Mesendoderm (in vitro differentiated cells): ENCODE data around the gene WASF3. TPM values are rescaled to one million over a fixed set of nuclear protein-coding genes. Genes with fewer than 3 reads are reported as not detected.

ENCODE experiments used
- DNase-seq: peaks from one replicate; pipeline ENCODE4 v3.0.0; 2013
- H2AK5ac ChIP-seq: 2 replicates; pipeline ENCODE4 v1.6.1; 2013; ENCODE audit warnings: low read length, inconsistent platforms
- H2BK120ac ChIP-seq: 2 replicates; pipeline ENCODE4 v1.6.1; 2013; ENCODE audit warnings: low read depth, mild to moderate bottlenecking, low read length, moderate library complexity, mixed read lengths
- H2BK15ac ChIP-seq: replicated peaks from 2 replicates; pipeline ENCODE4 v1.6.1; 2013; ENCODE audit warnings: low read depth, mild to moderate bottlenecking, moderate library complexity
- H2BK5ac ChIP-seq: 2 replicates; pipeline ENCODE4 v1.6.1; 2013; ENCODE audit warnings: low read length, inconsistent platforms
- H3K18ac ChIP-seq: 2 replicates; pipeline ENCODE4 v1.6.1; 2013; ENCODE audit warnings: mild to moderate bottlenecking, low read length, mixed read lengths
- H3K23ac ChIP-seq: one replicate; pipeline ENCODE4 v1.6.1; 2013; ENCODE audit warnings: low read length
- H3K27ac ChIP-seq: 2 replicates; pipeline ENCODE4 v1.5.1; 2013; ENCODE audit warnings: low read depth, mild to moderate bottlenecking, inconsistent platforms, low read length, moderate library complexity
- H3K27me3 ChIP-seq: 2 replicates; pipeline ENCODE4 v1.6.1; 2013; ENCODE audit warnings: low read length, control low read depth, mild to moderate bottlenecking, inconsistent platforms; ENCODE audit not compliant: insufficient read depth, poor library complexity
- H3K36me3 ChIP-seq: 2 replicates; pipeline ENCODE4 v1.6.1; 2013; ENCODE audit warnings: low read length, inconsistent platforms; ENCODE audit not compliant: control insufficient read depth, insufficient read depth
- H3K4ac ChIP-seq: one replicate; pipeline ENCODE4 v1.6.1; 2013; ENCODE audit warnings: low read depth, mild to moderate bottlenecking, low read length, moderate library complexity
- H3K4me1 ChIP-seq: 2 replicates; pipeline ENCODE4 v1.6.1; 2013; ENCODE audit warnings: low read depth, low read length, inconsistent platforms; ENCODE audit not compliant: control insufficient read depth
- H3K4me2 ChIP-seq: 2 replicates; pipeline ENCODE4 v1.6.1; 2013; ENCODE audit warnings: low read length
- H3K4me3 ChIP-seq: 2 replicates; pipeline ENCODE4 v1.5.1; 2013; ENCODE audit warnings: mild to moderate bottlenecking, low read length
- H3K56ac ChIP-seq: one replicate; pipeline ENCODE4 v1.6.1; 2013; ENCODE audit warnings: low read length
- H3K79me1 ChIP-seq: 2 replicates; pipeline ENCODE4 v1.6.1; 2013; ENCODE audit warnings: low read length, inconsistent platforms
- H3K79me2 ChIP-seq: 2 replicates; pipeline ENCODE4 v1.6.1; 2013; ENCODE audit warnings: mild to moderate bottlenecking, low read length; ENCODE audit not compliant: control insufficient read depth, insufficient read depth
- H3K9ac ChIP-seq: 2 replicates; pipeline ENCODE4 v1.6.1; 2013; ENCODE audit warnings: low read length, inconsistent platforms
- H4K5ac ChIP-seq: one replicate; pipeline ENCODE4 v1.6.1; 2013; ENCODE audit warnings: low read length
- H4K8ac ChIP-seq: one replicate; pipeline ENCODE4 v1.6.1; 2013; ENCODE audit warnings: low read depth, mild to moderate bottlenecking, control low read depth, low read length, moderate library complexity
- WGBS: extraction: QIAGEN DNeasy Blood & Tissue Kit; methylation state at CpG from one replicate; pipeline ENCODE4 v1.1.7; 2013; ENCODE audit warnings: low lambda C conversion rate, missing lambda C conversion rate; ENCODE audit not compliant: insufficient coverage; ENCODE audit errors: extremely low coverage; 5-methylcytosine and 5-hydroxymethylcytosine counted together
- polyA plus RNA-seq, 2 experiments: library from polyadenylated mRNA; stranded (reverse); fragments of 200-250 nt; gene quantifications; one replicate each; pipeline ENCODE4 v1.2.3, GENCODE V29; 2013

The WASF3 gene, protein sequence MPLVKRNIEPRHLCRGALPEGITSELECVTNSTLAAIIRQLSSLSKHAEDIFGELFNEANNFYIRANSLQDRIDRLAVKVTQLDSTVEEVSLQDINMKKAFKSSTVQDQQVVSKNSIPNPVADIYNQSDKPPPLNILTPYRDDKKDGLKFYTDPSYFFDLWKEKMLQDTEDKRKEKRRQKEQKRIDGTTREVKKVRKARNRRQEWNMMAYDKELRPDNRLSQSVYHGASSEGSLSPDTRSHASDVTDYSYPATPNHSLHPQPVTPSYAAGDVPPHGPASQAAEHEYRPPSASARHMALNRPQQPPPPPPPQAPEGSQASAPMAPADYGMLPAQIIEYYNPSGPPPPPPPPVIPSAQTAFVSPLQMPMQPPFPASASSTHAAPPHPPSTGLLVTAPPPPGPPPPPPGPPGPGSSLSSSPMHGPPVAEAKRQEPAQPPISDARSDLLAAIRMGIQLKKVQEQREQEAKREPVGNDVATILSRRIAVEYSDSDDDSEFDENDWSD
- polyA plus RNA-seq (2013, experiment 1 of 2): 12.5 TPM
- 13.1 TPM for polyA plus RNA-seq (2013, experiment 2 of 2)

DNA sequence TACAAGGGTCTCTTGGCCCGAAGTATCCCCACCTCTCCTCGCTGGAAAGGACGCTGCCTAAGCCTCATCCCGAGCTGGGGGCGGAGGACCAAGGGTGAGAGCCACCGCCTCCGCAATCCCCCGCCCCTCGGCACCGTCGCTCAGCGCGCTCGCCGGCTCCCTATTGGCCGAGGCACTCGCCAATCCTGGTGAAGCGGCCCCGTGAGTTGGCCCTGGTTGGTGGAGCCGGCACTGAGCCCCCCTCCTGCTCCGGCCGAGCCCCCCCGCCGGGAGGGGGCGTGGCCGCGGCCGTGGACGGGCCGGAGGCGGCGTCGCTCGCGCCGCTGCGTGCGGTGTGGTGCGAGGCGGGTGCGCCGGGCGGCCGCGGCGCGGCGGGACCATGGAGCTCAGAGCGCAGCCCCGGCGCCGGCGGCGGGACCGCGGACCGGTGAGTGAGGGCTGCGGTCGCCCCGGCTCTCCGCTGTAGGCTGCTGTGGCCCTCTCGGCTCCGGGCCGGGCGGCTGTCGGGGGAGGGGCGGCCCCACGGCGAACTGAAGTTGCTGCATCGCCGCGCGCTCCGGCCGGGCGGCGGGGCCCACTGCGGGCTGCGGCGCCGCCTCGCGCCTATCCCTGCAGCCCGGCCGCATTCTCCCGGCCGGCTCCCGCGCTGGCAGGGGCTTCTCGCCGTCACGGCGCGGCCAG, at the start of gene WASF3:
Gene WASF3, plus strand, starts transcription at position 291 of the 681 bp plus-strand sequence. CDS start 84,588 bp downstream, outside the sequence.
- Histone ChIP-seq H3K27me3 (no peaks in the 10 kb centered on the region), H2AK5ac (no peak within 1 kb of the TSS), H3K27ac (no peak within 1 kb of the TSS), H3K79me1 (peaks cover 12% of the 10 kb centered on the region), H3K4ac (no peak within 1 kb of the TSS), H3K4me2 (peak within 1 kb of the TSS; percentile 64), H2BK15ac (no peak within 1 kb of the TSS), H2BK5ac (no peak within 1 kb of the TSS), H3K56ac (peak within 1 kb of the TSS; percentile 93), H3K23ac (no peak within 1 kb of the TSS), H3K18ac (peak within 1 kb of the TSS; percentile 73), H3K79me2 (peaks cover 5% of the 10 kb centered on the region), H3K4me3 (peak within 1 kb of the TSS; percentile 67), H2BK120ac (no peak within 1 kb of the TSS), H4K8ac (no peak within 1 kb of the TSS), H3K4me1 (peaks cover 2% of the 10 kb centered on the region), H4K5ac (no peak within 1 kb of the TSS), H3K36me3 (no peaks in the 10 kb centered on the region), H3K9ac (peak within 1 kb of the TSS; percentile 76)
- peak; percentile 97 for DNase-seq
- WGBS: no CpG with 5 or more reads among the region's 94 CpGs

DNA sequence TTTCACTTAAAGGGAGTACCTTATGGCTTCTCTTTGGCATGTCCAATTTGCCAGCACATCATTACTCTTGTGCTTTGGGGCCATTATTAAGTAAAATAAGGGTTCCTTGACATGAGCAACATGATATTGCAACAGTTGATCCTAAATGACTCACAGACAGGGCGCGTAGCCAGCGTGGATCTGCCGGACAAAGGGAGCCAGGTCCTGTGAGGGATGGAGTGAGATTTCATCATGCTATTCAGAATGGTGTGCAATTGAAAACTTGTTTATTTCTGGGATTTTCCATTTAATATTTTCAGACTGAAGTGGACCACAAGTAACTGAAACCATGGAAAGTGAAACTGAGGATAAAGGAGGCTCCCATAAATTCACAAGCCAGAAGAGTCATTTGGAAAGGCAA, 48.6 kb upstream of the WASF3 start:
- Histone ChIP-seq H3K4ac (no peak overlapping the region), H3K23ac (no peak overlapping the region), H2BK15ac (no peak overlapping the region), H3K4me3 (no peak overlapping the region), H3K4me2 (no peak overlapping the region), H2BK5ac (no peak overlapping the region), H3K79me2 (no peaks in the 10 kb centered on the region), H4K5ac (no peak overlapping the region), H4K8ac (no peak overlapping the region), H2BK120ac (no peak overlapping the region), H3K18ac (no peak overlapping the region), H3K56ac (no peak overlapping the region), H2AK5ac (no peak overlapping the region), H3K27ac (no peak overlapping the region), H3K36me3 (no peaks in the 10 kb centered on the region), H3K4me1 (no peaks in the 10 kb centered on the region), H3K9ac (no peak overlapping the region), H3K27me3 (no peaks in the 10 kb centered on the region), H3K79me1 (no peaks in the 10 kb centered on the region)
- no peak for DNase-seq
- WGBS: no CpG with 5 or more reads among the region's 4 CpGs

DNA sequence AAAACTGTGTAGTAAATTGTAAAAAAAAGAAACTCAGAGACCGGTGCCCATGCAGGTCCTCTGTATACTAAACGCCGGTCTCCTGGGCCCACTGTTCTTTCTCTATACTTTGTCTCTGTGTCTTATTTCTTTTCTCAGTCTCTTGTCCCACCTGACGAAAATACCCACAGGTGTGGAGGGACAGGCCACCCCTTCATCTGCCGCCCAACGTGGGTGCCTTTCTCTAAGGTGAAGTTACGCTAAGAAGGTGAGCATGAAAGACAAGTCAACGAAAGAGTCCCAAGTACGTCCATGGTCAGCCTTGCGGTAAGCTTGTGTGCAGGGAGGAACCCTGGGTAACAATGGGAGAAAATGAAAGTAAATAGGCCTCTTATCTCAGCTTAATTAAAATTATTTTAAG, 48.0 kb upstream of the WASF3 start:
- Histone ChIP-seq H2BK5ac (no peak overlapping the region), H3K27ac (no peak overlapping the region), H4K8ac (no peak overlapping the region), H3K56ac (no peak overlapping the region), H3K9ac (no peak overlapping the region), H3K23ac (no peak overlapping the region), H3K4ac (no peak overlapping the region), H3K4me2 (no peak overlapping the region), H2AK5ac (no peak overlapping the region), H3K18ac (no peak overlapping the region), H3K79me1 (no peaks in the 10 kb centered on the region), H4K5ac (no peak overlapping the region), H3K4me3 (no peak overlapping the region), H2BK120ac (no peak overlapping the region), H3K4me1 (no peaks in the 10 kb centered on the region), H3K36me3 (no peaks in the 10 kb centered on the region), H3K79me2 (no peaks in the 10 kb centered on the region), H3K27me3 (no peaks in the 10 kb centered on the region), H2BK15ac (no peak overlapping the region)
- WGBS: no CpG with 5 or more reads among the region's 10 CpGs
- DNase-seq: peak; percentile 41

DNA sequence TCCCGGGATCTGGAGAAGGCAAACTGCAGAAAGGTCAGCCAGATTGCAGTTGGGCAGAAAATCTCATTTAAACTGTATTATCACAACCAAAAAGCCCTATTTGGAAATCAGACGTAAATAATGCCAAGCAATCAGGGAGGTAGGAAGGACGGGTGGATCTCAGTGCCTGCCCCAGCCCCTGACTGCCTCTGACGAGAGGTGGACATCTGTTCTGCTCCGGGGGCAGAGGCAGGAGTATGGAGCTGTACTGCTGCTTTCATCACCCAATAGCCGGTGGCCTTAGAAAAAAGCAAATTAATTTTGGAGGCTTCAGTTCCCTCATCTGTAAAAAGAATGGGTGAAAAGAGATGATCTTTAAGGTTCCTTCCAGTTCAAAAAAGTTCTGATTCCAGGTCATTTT, 43.6 kb upstream of the WASF3 start:
- no CpG with 5 or more reads among the region's 6 CpGs for WGBS

DNA sequence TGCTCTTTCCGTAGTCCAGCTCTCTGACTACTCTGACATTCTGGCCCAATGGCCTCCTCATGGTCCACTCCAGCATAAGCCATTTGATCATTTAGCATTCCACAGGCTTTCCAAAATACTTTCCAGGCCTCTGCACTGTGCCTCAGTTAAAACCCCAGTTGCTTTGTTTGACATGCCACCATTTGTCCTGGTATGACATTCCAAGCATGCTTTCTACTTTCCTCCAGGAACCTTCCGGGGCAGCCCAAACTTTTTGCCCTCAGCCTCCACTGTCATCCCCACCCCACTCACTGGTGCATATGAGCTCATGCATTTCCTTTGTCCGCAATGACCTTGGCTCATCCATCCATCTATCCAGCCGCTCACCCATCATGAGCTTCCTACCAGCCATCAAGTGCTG, 41.8 kb upstream of the WASF3 start:
- Histone ChIP-seq H3K4me2 (no peak overlapping the region), H3K4ac (no peak overlapping the region), H3K9ac (no peak overlapping the region), H3K79me1 (no peaks in the 10 kb centered on the region), H2BK15ac (no peak overlapping the region), H3K27me3 (no peaks in the 10 kb centered on the region), H3K18ac (no peak overlapping the region), H3K36me3 (no peaks in the 10 kb centered on the region), H2AK5ac (peak overlapping the region; percentile 56), H3K4me1 (peaks cover 2% of the 10 kb centered on the region), H4K8ac (no peak overlapping the region), H3K4me3 (no peak overlapping the region), H3K79me2 (no peaks in the 10 kb centered on the region), H2BK5ac (no peak overlapping the region), H2BK120ac (no peak overlapping the region), H3K23ac (no peak overlapping the region), H3K56ac (no peak overlapping the region), H4K5ac (no peak overlapping the region), H3K27ac (no peak overlapping the region)
- no CpG with 5 or more reads among the region's 4 CpGs for WGBS
- DNase-seq: peak; percentile 69

More for the DNA sequence above, 43.6 kb upstream of the WASF3 start:
- H3K4ac ChIP-seq: no peak overlapping the region
- H3K4me3 ChIP-seq: no peak overlapping the region
- H2BK120ac ChIP-seq: no peak overlapping the region
- H3K36me3 ChIP-seq: no peaks in the 10 kb centered on the region
- no peak overlapping the region for H4K5ac ChIP-seq
- no peak overlapping the region for H3K23ac ChIP-seq
- H4K8ac ChIP-seq: no peak overlapping the region
- H3K27me3 ChIP-seq: no peaks in the 10 kb centered on the region
- H3K79me2 ChIP-seq: no peaks in the 10 kb centered on the region
- H3K9ac ChIP-seq: no peak overlapping the region
- no peak overlapping the region for H3K4me2 ChIP-seq
- DNase-seq: no peak
- no peak overlapping the region for H2BK15ac ChIP-seq
- peaks cover 2% of the 10 kb centered on the region for H3K4me1 ChIP-seq
- H2BK5ac ChIP-seq: no peak overlapping the region
- no peak overlapping the region for H2AK5ac ChIP-seq
- H3K79me1 ChIP-seq: no peaks in the 10 kb centered on the region
- no peak overlapping the region for H3K18ac ChIP-seq
- no peak overlapping the region for H3K27ac ChIP-seq
- no peak overlapping the region for H3K56ac ChIP-seq
